Natural killer cell (primary cell): Measurements from ENCODE around the gene HMCN1. TPM values are rescaled to one million over a fixed set of nuclear protein-coding genes. Genes with fewer than 3 reads are reported as not detected.

Experiments
- ATAC-seq, 3 donors: fragments of 150-1000 bp in 2 of 3; fragments of 200-7000 bp in 1 of 3; cut with Tn5 transposase; 1 replicate in 1 of 3; 2 replicates in 2 of 3; pipeline ENCODE4 v1.10.0; 2021; ENCODE audit warnings: mild to moderate bottlenecking in 2 of 3, moderate library complexity in 2 of 3
- DNase-seq, 2 donors: peaks; one replicate each; pipeline versions ENCODE4 v3.0.0 to v3.0.0-alpha.2; 2013 to 2021; ENCODE audit warnings: mixed read lengths in 1 of 2
- H3K27ac ChIP-seq: one replicate; pipeline ENCODE4 v1.5.1; 2013; ENCODE audit warnings: mild to moderate bottlenecking, low read length
- H3K27me3 ChIP-seq: one replicate; pipeline ENCODE4 v1.6.1; 2013; ENCODE audit warnings: low read length; ENCODE audit not compliant: control insufficient read depth, insufficient read depth
- H3K36me3 ChIP-seq: one replicate; pipeline ENCODE4 v1.6.1; 2013; ENCODE audit warnings: low read length; ENCODE audit not compliant: control insufficient read depth, insufficient read depth
- H3K4me1 ChIP-seq: one replicate; pipeline ENCODE4 v1.6.1; 2013; ENCODE audit warnings: low read length; ENCODE audit not compliant: control insufficient read depth, insufficient read depth
- H3K4me3 ChIP-seq: one replicate; pipeline ENCODE4 v1.5.1; 2013; ENCODE audit warnings: low read length
- H3K9me3 ChIP-seq: one replicate; pipeline ENCODE4 v1.6.1; 2013; ENCODE audit warnings: low read length; ENCODE audit not compliant: control insufficient read depth, insufficient read depth
- H3K27ac Mint-ChIP-seq, 2 donors: one replicate each; pipeline ENCODE4 v1.8.0; 2022; ENCODE audit warnings: mild to moderate bottlenecking in 2 of 2, mixed read lengths in 2 of 2, moderate library complexity in 1 of 2
- H3K27me3 Mint-ChIP-seq, 2 donors: one replicate each; pipeline ENCODE4 v1.8.0; 2022; ENCODE audit warnings: low read depth in 2 of 2, mixed read lengths in 2 of 2
- H3K36me3 Mint-ChIP-seq: one replicate; pipeline ENCODE4 v1.8.0; 2022; ENCODE audit warnings: mixed read lengths
- H3K4me1 Mint-ChIP-seq, 2 donors: one replicate each; pipeline ENCODE4 v1.8.0; 2022; ENCODE audit warnings: mixed read lengths in 2 of 2
- H3K4me3 Mint-ChIP-seq: one replicate; pipeline ENCODE4 v1.8.0; 2022; ENCODE audit warnings: mild to moderate bottlenecking, moderate library complexity, mixed read lengths
- H3K9me3 Mint-ChIP-seq, 2 donors: one replicate each; pipeline ENCODE4 v1.8.0; 2022; ENCODE audit warnings: mixed read lengths in 2 of 2
- CTCF ChIP-seq: fragments of 200-600 bp; IDR thresholded peaks from one replicate; pipeline ENCODE4 v1.8.0; 2022; ENCODE audit warnings: antibody characterized with exemption
- WGBS: methylation state at CpG from one replicate; pipeline ENCODE4 v1.1.7; 2013; ENCODE audit warnings: missing lambda C conversion rate; ENCODE audit not compliant: insufficient coverage; 5-methylcytosine and 5-hydroxymethylcytosine counted together
- intact Hi-C: fragments of 100-400 bp; cut with micrococcal nuclease; formaldehyde crosslinking; loops from one replicate; pipeline ENCODE4 v1.14.2; 2022
- total RNA-seq, 4 donors: library from RNA; stranded (reverse); fragments of 120-200 nt in 1 of 4; gene quantifications; one replicate each; pipeline versions ENCODE4 v1.2.3 to v1.2.4, GENCODE V29; 2013 to 2022

HMCN1 gene
- total RNA-seq, 3 donors from 2014 or later (not counting 1 experiment from before 2014, with no cell fraction given) = 0.02 to 0.45 (median 0.39) TPM

- Histone ChIP-seq H3K27me3 (no peaks in the 10 kb centered on the region), H3K4me3 (no peak overlapping the region), H3K4me1 (no peaks in the 10 kb centered on the region), H3K36me3 (no peaks in the 10 kb centered on the region), H3K9me3 (no peaks in the 10 kb centered on the region), H3K27ac (no peak overlapping the region)
- Mint-ChIP-seq H3K27me3 (no peaks in the 10 kb centered on the region), H3K4me3 (no peak overlapping the region), H3K9me3 (no peaks in the 10 kb centered on the region), H3K36me3 (no peaks in the 10 kb centered on the region), H3K27ac (no peak overlapping the region), H3K4me1 (no peaks in the 10 kb centered on the region)
- intact Hi-C loops = no loop called here
- no peak for ATAC-seq
- TF ChIP-seq CTCF = no peak
- DNase-seq = no peak
These were observed 127.4 kb downstream of the HMCN1 start for GRCh38 chr1:185861630-185862029.

- Mint-ChIP-seq H3K36me3 (no peaks in the 10 kb centered on the region), H3K27me3 (no peaks in the 10 kb centered on the region), H3K27ac (no peak overlapping the region), H3K9me3 (no peaks in the 10 kb centered on the region), H3K4me1 (no peaks in the 10 kb centered on the region), H3K4me3 (no peak overlapping the region)
- Histone ChIP-seq H3K9me3 (no peaks in the 10 kb centered on the region), H3K27me3 (no peaks in the 10 kb centered on the region), H3K4me3 (no peak overlapping the region), H3K27ac (no peak overlapping the region), H3K4me1 (no peaks in the 10 kb centered on the region), H3K36me3 (no peaks in the 10 kb centered on the region)
- 48% methylated on average over 3 of the region's 3 CpGs for WGBS
- no peak for TF ChIP-seq CTCF
- ATAC-seq (no peak), DNase-seq (no peak)
- intact Hi-C loops = no loop called here
These were observed 128.0 kb downstream of the HMCN1 start for GRCh38 chr1:185862235-185862634.

DNA sequence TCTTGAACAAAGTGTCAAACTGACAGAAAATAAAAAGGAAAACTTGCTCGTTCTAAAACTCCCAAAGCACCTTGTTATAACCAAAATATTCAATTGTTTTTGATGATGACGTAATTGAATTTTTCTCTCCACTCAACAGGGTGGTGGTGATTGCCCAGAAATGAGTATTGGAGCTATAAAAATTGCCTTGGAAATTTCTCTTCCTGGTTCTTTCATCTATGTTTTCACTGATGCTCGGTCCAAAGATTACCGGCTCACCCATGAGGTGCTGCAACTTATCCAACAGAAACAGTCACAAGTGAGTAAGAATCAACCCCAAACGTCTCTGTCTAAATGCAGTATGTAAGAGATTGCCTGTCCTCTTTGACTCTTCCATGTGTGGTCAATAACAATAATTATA, 130.1 kb downstream of the HMCN1 start:
- Mint-ChIP-seq H3K36me3 (no peaks in the 10 kb centered on the region), H3K27me3 (no peaks in the 10 kb centered on the region), H3K4me1 (no peaks in the 10 kb centered on the region), H3K4me3 (no peak overlapping the region), H3K9me3 (peaks cover 0 to 2% of the 10 kb centered on the region in 2 donors), H3K27ac (no peak overlapping the region)
- ATAC-seq (no peak), DNase-seq (no peak)
- Histone ChIP-seq H3K4me3 (no peak overlapping the region), H3K9me3 (no peaks in the 10 kb centered on the region), H3K4me1 (no peaks in the 10 kb centered on the region), H3K36me3 (no peaks in the 10 kb centered on the region), H3K27ac (no peak overlapping the region), H3K27me3 (no peaks in the 10 kb centered on the region)
- intact Hi-C loops = no loop called here
- 100% methylated on average over 2 of the region's 5 CpGs for WGBS
- TF ChIP-seq CTCF = no peak

- Mint-ChIP-seq H3K36me3 (no peaks in the 10 kb centered on the region), H3K27me3 (no peaks in the 10 kb centered on the region), H3K4me3 (no peak overlapping the region), H3K4me1 (no peaks in the 10 kb centered on the region), H3K27ac (no peak overlapping the region), H3K9me3 (peaks cover 0 to 2% of the 10 kb centered on the region in 2 donors)
- no peaks in the 10 kb centered on the region for H3K4me1 ChIP-seq
- H3K27ac ChIP-seq = no peak overlapping the region
- ATAC-seq (no peak), DNase-seq (no peak)
- no peaks in the 10 kb centered on the region for H3K9me3 ChIP-seq
- H3K36me3 ChIP-seq = no peaks in the 10 kb centered on the region
- H3K27me3 ChIP-seq = no peaks in the 10 kb centered on the region
- intact Hi-C loops = no loop called here
- TF ChIP-seq CTCF = no peak
- WGBS = 97% methylated on average over 2 of the region's 2 CpGs
- H3K4me3 ChIP-seq = no peak overlapping the region
These were observed 130.8 kb downstream of the HMCN1 start for GRCh38 chr1:185864889-185865517.
